ENCODE measurements around the gene IFNAR2.

DNA sequence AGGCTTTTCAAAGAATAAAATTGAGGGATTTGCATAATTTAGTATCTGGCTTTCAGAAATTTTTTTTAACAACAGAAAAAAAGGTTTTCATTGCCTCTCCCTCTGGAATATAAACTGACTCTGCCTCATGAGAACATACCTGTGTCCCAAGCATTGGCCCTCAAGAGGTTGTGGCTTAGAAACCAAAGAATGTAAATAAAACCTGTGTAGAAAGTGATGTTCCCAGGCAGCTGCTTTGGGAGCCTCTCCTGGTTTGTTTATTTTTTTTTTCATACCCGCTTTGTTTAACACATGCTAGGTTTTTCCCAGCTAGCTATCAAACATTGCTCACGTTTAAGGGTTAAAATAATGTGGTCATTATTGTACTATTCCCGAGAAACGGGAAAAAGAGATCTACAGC is 40.5 kb upstream of the IFNAR2 start:
- TF ChIP-seq CTCF (IDR thresholded peaks at IDR 0.05; ENCODE audit: low read depth, low read length), result no peak
- TF ChIP-seq POLR2A (IDR thresholded peaks at IDR 0.05; ENCODE audit: extremely low read depth, insufficient read length), result no peak
- TF ChIP-seq, protein P1, sequence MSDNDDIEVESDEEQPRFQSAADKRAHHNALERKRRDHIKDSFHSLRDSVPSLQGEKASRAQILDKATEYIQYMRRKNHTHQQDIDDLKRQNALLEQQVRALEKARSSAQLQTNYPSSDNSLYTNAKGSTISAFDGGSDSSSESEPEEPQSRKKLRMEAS (IDR thresholded peaks at IDR 0.05; ENCODE audit: low read depth, low read length), result no peak

Measured in NB4 (cell line).